ENCODE data around the gene FAM98B. TPM values are rescaled to one million over a fixed set of nuclear protein-coding genes. Genes with fewer than 3 reads are reported as not detected.

The FAM98B gene
- total RNA-seq, 2 donors from 2014 or later: 19.6 to 22.6 TPM

Other genes starting within 250 kb of the FAM98B start
- under 1 TPM; 0.10 to 0.12 TPM for gene SPRED1, start 201.3 kb upstream of the FAM98B start, total RNA-seq
- gene RASGRP1, start 110.7 kb downstream of the FAM98B start, total RNA-seq: 100 to 1,000 TPM; 121 to 138 TPM

Data from T-helper 17 cell (primary cell).